ENCODE data around the gene STMND1. TPM values are rescaled to one million over a fixed set of nuclear protein-coding genes. Genes with fewer than 3 reads are reported as not detected.

The STMND1 gene
- total RNA-seq, 1 donor from 2014 or later, result not detected

DNA sequence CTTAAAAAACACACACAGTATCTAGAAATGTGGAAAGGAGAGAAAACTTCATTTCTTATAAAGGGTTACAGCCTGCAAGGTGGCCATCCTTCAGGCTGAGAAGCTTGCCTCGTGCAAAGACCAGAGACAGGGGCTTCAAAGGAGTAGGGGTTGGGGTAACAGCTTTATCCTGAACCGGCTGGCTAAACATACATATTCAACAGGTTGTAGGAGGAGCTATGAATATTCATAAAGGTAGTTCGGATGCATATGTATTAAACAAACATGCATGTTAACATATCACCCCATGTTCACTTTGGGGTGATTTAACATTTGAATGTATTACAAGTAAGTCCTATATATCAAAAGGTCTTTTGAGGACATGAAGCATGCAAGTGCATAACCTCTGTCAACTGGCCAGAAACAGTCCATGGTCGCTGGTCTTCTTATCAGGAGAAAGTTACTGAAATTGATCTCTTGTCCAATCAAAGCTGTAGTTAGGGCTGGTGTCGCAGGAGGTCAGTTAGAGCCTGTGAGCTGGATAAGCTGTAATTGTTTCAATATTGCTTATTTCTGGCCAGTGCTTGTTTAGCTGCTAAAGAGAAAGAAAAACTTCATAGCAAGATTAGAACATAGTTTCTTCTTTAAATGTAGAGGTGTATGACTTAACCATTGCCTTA is 2.3 kb upstream of the STMND1 start:
- H3K4me1 ChIP-seq, result peaks cover 14% of the 10 kb centered on the region
- H3K9me3 ChIP-seq, result no peaks in the 10 kb centered on the region
- no peak overlapping the region for H3K27ac ChIP-seq
- intact Hi-C loops (cut with DNase I), result no loop called here
- TF ChIP-seq, protein P1, sequence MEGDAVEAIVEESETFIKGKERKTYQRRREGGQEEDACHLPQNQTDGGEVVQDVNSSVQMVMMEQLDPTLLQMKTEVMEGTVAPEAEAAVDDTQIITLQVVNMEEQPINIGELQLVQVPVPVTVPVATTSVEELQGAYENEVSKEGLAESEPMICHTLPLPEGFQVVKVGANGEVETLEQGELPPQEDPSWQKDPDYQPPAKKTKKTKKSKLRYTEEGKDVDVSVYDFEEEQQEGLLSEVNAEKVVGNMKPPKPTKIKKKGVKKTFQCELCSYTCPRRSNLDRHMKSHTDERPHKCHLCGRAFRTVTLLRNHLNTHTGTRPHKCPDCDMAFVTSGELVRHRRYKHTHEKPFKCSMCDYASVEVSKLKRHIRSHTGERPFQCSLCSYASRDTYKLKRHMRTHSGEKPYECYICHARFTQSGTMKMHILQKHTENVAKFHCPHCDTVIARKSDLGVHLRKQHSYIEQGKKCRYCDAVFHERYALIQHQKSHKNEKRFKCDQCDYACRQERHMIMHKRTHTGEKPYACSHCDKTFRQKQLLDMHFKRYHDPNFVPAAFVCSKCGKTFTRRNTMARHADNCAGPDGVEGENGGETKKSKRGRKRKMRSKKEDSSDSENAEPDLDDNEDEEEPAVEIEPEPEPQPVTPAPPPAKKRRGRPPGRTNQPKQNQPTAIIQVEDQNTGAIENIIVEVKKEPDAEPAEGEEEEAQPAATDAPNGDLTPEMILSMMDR (IDR thresholded peaks at IDR 0.05), result no peak
- DNase-seq, result no peak
- no peak for ATAC-seq
- no peak overlapping the region for H3K4me3 ChIP-seq
- H3K27me3 ChIP-seq, result peaks cover 11% of the 10 kb centered on the region
- no peaks in the 10 kb centered on the region for H3K36me3 ChIP-seq

- no peak for DNase-seq
- TF ChIP-seq, protein P1 (IDR thresholded peaks at IDR 0.05), result no peak
- no peak overlapping the region for H3K4me3 ChIP-seq
Observed at GRCh38 chr6:17100806-17101205, 1.0 kb upstream of the STMND1 start.

GRCh38 chr6:17102258-17102870 is 514 bp downstream of the STMND1 start:
- no peak overlapping the region for H3K27ac ChIP-seq
- no peak for ATAC-seq
- no peaks in the 10 kb centered on the region for H3K9me3 ChIP-seq
- intact Hi-C loops (cut with DNase I), result no loop called here
- H3K4me1 ChIP-seq, result peaks cover 14% of the 10 kb centered on the region
- peak overlapping the region; percentile 40 for H3K4me3 ChIP-seq
- peaks cover 11% of the 10 kb centered on the region for H3K27me3 ChIP-seq
- no peaks in the 10 kb centered on the region for H3K36me3 ChIP-seq
- TF ChIP-seq, protein P1 (IDR thresholded peaks at IDR 0.05), result no peak
- no peak for DNase-seq

More at GRCh38 chr6:17100806-17101205, 1.0 kb upstream of the STMND1 start:
- H3K9me3 ChIP-seq, result no peaks in the 10 kb centered on the region
- no peak overlapping the region for H3K27ac ChIP-seq
- peaks cover 11% of the 10 kb centered on the region for H3K27me3 ChIP-seq
- H3K4me1 ChIP-seq, result peaks cover 14% of the 10 kb centered on the region
- no peak for ATAC-seq
- H3K36me3 ChIP-seq, result no peaks in the 10 kb centered on the region
- intact Hi-C loops (cut with DNase I), result no loop called here

- DNase-seq, result no peak
- ATAC-seq, result no peak
- Histone ChIP-seq H3K27me3 (peaks cover 11% of the 10 kb centered on the region), H3K36me3 (no peaks in the 10 kb centered on the region), H3K27ac (no peak overlapping the region), H3K9me3 (no peaks in the 10 kb centered on the region), H3K4me1 (peaks cover 14% of the 10 kb centered on the region), H3K4me3 (no peak overlapping the region)
- intact Hi-C loops (cut with DNase I), result no loop called here
- TF ChIP-seq, protein P1 (IDR thresholded peaks at IDR 0.05), result no peak
Observed at GRCh38 chr6:17103715-17104114, 1.9 kb downstream of the STMND1 start.

DNA sequence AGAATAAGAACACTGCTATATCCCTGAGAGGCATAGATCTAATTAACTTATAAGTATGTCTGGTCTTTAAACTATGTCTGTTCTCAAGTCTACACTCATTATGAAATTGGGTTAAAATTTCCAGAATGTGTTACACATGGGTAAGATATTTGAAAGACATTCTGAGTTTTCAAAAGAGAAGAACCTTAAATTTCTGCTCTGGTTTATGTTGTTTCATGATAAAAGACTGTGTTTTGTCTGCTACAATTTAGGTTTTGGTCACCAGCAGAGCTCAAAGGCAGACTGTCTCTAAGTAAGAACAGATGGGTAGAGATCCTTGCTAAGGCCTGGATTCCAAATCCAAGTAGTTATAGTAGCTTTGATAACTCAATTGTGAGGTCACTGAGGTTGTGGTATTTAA is 6.0 kb downstream of the STMND1 start:
- TF ChIP-seq, protein P1 (IDR thresholded peaks at IDR 0.05), result no peak
- no peak for DNase-seq
- no peak for ATAC-seq
- no peaks in the 10 kb centered on the region for H3K4me1 ChIP-seq
- peaks cover 7% of the 10 kb centered on the region for H3K27me3 ChIP-seq
- no peak overlapping the region for H3K27ac ChIP-seq
- H3K9me3 ChIP-seq, result no peaks in the 10 kb centered on the region
- H3K36me3 ChIP-seq, result no peaks in the 10 kb centered on the region
- no peak overlapping the region for H3K4me3 ChIP-seq
- intact Hi-C loops (cut with DNase I), result no loop called here
